GM18511 (cell line): Measurements from ENCODE around the gene ATOH1.

Source experiments
- ATAC-seq: cut with Tn5 transposase; IDR thresholded peaks from one replicate; pipeline ENCODE4 v1.9.1; 2021; ENCODE audit warnings: mild to moderate bottlenecking, moderate library complexity; ENCODE audit not compliant: unreplicated experiment

The ATOH1 gene

GRCh38 chr4:93834249-93835066 lies 5.9 kb downstream of the ATOH1 start:
- ATAC-seq, result no peak

DNA sequence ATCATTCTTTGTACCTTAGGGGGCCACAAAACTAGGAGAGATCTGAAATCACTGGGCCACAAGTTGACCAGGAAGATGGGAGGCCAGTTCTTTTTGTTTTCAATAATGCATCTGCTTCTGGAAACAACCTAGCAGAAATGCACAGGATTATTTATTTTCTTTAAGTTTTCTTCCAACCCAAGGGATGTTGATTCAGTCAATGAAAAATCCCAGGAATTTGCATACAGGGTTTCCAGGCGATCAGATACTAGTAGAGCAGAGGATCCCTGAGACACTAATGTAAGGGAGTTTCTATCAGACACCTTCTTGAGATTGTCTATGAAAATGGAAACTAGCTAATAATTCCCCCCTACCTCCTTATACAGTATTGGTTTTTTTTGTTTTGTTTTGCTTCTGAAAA lies 7.4 kb downstream of the ATOH1 start:
- ATAC-seq, result no peak

- no peak for ATAC-seq
These were observed 11.2 kb downstream of the ATOH1 start for GRCh38 chr4:93839704-93840103.

- peak; percentile 68 for ATAC-seq
These were observed 13.3 kb downstream of the ATOH1 start for GRCh38 chr4:93841803-93842345.

GRCh38 chr4:93842601-93843252 lies 14.2 kb downstream of the ATOH1 start:
- ATAC-seq, result peak; percentile 74

DNA sequence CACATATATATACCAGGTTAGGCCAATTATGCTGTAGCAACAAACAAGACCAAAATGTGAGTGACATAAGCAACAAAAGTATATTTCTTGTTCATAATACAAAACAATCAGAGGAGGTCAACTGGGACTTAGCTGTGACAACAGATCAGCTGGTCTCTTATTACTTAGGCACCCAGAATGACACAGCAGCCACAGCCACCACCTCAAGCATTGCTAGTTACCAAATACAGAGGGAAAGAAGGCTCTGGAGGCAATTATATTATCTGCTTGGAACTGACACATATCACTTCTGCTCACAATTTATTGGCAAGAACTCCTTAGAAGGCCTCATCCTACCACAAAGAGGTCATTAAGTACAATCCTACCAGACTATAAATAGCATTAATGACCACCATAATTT lies 15.2 kb downstream of the ATOH1 start:
- no peak for ATAC-seq

GRCh38 chr4:93852680-93853079 lies 24.1 kb downstream of the ATOH1 start:
- ATAC-seq, result no peak

GRCh38 chr4:93855926-93856325 lies 27.4 kb downstream of the ATOH1 start:
- ATAC-seq, result peak; percentile 72

- no peak for ATAC-seq
These were observed 37.1 kb downstream of the ATOH1 start for GRCh38 chr4:93865650-93866049.

- no peak for ATAC-seq
These were observed 39.0 kb downstream of the ATOH1 start for GRCh38 chr4:93867416-93868001.

DNA sequence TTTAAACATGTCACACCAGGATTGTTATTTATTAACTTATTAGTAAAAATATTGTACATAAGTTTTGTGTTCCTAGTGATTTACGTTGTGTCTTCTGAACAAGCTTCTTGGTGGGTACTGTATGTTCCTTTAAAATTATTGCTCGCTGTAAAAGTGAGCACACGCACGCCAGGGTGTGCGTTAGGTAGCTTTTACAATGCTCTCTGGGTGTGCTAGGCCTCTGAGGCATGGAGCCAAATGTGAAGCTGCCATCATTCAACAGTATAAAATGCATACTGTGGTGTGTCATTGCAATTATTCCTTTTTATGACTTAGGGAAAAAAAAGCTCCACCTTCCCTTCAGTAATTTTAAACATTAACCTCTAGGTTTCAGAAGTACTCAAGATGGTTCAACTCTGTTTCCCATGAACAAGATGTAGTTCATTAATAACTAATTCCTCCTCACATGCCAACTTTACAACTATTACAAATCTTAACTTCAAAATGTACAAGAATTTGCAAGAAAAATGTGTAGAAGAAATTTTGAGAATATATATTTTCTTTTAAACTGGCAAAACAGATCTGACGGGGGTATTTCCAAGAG lies 42.4 kb downstream of the ATOH1 start:
- ATAC-seq, result peak; percentile 61

DNA sequence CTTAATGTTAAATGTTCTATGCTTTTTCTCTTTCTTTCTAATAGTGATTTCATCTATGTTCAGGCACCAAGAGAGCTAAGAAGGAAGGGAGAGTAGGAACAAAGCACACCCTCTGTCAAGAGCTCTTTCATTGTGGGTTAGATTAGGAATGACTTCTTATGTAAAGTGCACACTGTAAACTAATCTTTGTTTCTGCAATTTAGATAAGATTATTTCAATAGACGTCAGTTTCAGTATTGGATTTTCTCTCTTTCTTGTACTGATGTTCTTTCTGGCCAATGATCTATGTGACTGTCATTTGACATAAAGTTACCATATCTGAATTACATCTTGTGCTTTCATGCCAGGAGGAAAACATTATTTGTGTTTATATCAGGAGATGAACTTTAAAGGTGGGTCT lies 48.2 kb downstream of the ATOH1 start:
- ATAC-seq, result no peak

DNA sequence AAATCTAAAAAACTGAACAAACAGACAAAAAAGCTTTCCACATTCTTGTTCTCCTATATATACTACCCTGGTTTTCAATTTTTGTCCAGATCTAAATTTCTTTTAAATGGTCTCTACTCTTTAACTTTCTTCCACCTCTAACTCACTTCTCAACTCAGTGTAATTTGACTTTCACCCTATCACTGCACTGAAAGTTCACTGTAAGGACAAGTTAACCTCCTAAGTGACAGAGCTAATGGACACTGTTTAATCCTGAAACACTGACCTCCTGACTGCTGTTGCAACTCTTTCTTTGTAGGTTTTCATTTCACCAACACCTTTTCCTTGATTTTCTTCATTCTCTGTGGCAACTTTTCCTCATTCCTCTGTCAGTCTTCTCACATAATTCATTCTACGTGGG lies 50.0 kb downstream of the ATOH1 start:
- no peak for ATAC-seq

DNA sequence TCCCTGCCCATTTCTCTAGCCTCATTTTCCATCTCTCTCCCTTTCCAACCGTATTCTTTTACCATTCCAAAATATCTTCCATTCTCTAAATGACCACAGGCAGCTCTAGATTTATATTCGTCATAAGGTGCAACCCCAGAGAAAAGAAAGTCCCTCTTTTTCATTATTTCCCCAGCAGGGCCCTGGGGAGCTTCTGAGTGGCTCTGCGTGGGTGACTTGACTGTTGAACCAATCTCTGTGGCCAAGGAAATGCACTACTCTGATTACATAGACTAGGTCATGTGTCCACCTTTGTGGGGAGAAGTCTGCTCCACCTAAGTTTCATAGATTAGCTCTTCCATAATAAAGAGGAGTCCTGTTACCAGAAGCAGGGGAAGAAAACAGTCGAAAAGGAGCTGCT lies 51.4 kb downstream of the ATOH1 start:
- ATAC-seq, result peak; percentile 85
